ENCODE data around the gene PLSCR2. TPM values are rescaled to one million over a fixed set of nuclear protein-coding genes. Genes with fewer than 3 reads are reported as not detected.

Gene PLSCR2, protein sequence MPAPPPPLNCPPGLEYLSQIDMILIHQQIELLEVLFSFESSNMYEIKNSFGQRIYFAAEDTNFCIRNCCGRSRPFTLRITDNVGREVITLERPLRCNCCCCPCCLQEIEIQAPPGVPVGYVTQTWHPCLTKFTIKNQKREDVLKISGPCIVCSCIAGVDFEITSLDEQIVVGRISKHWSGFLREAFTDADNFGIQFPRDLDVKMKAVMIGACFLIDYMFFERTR
- not detected in 2 replicates for total RNA-seq

DNA sequence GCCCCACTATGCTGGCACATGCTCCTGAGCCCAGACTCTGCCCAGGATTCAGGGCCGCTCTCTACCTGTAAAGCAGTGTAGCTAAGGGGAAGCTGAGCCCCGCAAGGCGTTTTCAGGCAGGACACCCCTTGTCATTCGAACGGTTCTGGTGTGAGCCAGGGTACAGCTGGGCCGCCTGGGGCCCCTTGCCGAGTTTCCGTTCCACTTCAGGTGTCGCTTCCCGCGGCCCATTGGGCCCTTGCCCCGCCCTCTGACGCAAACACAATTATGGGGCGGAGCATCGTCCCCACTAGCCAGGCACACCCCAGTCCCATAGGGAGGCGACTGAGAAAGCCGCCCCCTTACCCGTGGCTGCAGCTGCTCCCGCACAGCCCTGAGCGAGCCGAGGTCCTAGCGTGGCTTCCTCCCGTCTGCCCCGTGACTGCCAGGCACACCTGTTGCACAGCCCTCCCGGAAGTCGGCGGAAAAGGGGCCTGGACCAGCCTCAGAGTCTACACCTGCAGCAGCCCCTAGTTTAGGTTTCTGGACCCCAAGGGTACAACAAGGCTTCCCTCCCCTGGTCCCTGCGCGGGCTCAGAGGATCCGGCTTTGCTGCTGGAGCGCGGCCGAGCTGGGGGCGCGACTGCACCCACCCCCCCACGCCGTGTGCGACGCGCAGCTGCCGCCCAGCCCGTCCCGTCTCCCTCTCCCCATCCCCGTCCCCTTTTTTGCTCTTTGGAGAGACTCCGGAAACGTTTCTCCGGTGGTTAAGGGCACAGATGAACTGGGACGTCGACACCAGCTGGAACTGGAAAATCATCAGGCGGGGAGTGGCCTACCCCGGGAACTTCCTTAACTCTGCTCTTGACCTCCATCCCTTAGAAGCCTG lies at the start of gene PLSCR2:
TSS of gene PLSCR2 (minus strand) at position 412 of the 868 bp plus-strand sequence. CDS start 9,657 bp downstream, outside the sequence.
- Mint-ChIP-seq H3K4me3 (ENCODE audit: low read depth) (peak within 1 kb of the TSS; percentile 76), H3K27me3 (ENCODE audit: low read depth) (peaks cover under 1% of the 10 kb centered on the region), H3K4me1 (ENCODE audit: low read depth) (peaks cover 19% of the 10 kb centered on the region), H3K27ac (no peak within 1 kb of the TSS), H3K9me3 (no peaks in the 10 kb centered on the region), H3K36me3 (ENCODE audit: low read depth) (no peaks in the 10 kb centered on the region)
- peak; percentile 57 for DNase-seq (ENCODE audit: low spot score)
- intact Hi-C loops (cut with micrococcal nuclease): no loop called here

DNA sequence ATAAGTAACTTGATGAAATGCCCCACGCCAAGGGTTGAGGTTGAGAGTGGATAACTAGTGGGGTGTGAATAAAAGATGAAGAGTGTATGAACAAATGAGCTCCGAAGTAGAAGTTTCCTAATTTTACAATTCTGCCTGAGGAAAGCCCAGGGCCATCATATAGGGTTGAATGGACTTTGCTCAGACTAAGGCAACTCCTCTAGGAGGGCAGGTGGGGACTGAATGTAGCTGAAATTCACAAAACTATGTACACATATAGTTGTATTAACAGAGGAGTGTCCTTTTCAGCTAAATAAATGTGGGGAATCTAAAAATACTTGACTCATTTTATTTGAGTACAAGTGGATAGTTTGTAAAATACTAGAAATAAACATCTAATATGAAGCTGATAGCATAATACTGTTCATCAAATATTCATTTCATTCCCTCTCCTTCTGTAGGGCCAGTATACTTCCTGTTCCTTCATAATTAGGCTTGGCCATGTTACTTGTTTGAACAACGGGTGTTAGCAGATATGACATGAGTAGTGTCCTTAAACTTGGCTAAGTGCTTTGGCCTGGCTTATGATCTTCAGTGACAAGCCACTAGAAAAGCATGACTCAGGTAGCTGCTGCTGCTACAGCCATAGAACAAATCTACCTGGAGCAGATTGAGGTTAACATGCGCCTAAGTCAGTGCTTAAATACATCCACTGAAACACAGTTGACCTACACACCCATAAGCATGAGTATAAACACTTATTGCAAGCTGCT lies 48.5 kb upstream of the PLSCR2 start:
- Mint-ChIP-seq H3K36me3 (ENCODE audit: low read depth) (peaks cover 65% of the 10 kb centered on the region), H3K4me1 (ENCODE audit: low read depth) (peaks cover 25% of the 10 kb centered on the region), H3K9me3 (no peaks in the 10 kb centered on the region), H3K27ac (no peak overlapping the region), H3K27me3 (ENCODE audit: low read depth) (no peaks in the 10 kb centered on the region), H3K4me3 (ENCODE audit: low read depth) (no peak overlapping the region)
- intact Hi-C loops (cut with micrococcal nuclease): no loop called here
- DNase-seq (ENCODE audit: low spot score): no peak

- H3K27me3 Mint-ChIP-seq (ENCODE audit: low read depth): no peaks in the 10 kb centered on the region
- intact Hi-C loops (cut with micrococcal nuclease): loop anchor here (1.0 kb wide), 1 partner anchor 10 kb away; no protein-coding TSS in a partner anchor
- no peak for DNase-seq (ENCODE audit: low spot score)
- H3K9me3 Mint-ChIP-seq: no peaks in the 10 kb centered on the region
- peaks cover 21% of the 10 kb centered on the region for H3K4me1 Mint-ChIP-seq (ENCODE audit: low read depth)
- peaks cover 59% of the 10 kb centered on the region for H3K36me3 Mint-ChIP-seq (ENCODE audit: low read depth)
- no peak overlapping the region for H3K4me3 Mint-ChIP-seq (ENCODE audit: low read depth)
- H3K27ac Mint-ChIP-seq: peak overlapping the region; percentile 35
Measured at GRCh38 chr3:146513386-146514051, 44.2 kb upstream of the PLSCR2 start.

GRCh38 chr3:146511402-146512134 lies 42.2 kb upstream of the PLSCR2 start:
- no peak for DNase-seq (ENCODE audit: low spot score)
- Mint-ChIP-seq H3K27me3 (ENCODE audit: low read depth) (no peaks in the 10 kb centered on the region), H3K36me3 (ENCODE audit: low read depth) (peaks cover 53% of the 10 kb centered on the region), H3K4me1 (ENCODE audit: low read depth) (peaks cover 23% of the 10 kb centered on the region), H3K27ac (no peak overlapping the region), H3K4me3 (ENCODE audit: low read depth) (no peak overlapping the region), H3K9me3 (no peaks in the 10 kb centered on the region)
- intact Hi-C loops (cut with micrococcal nuclease): no loop called here

GRCh38 chr3:146507331-146508120 lies 38.2 kb upstream of the PLSCR2 start:
- Mint-ChIP-seq H3K9me3 (no peaks in the 10 kb centered on the region), H3K27ac (no peak overlapping the region), H3K4me1 (ENCODE audit: low read depth) (peaks cover 32% of the 10 kb centered on the region), H3K27me3 (ENCODE audit: low read depth) (no peaks in the 10 kb centered on the region), H3K36me3 (ENCODE audit: low read depth) (peaks cover 31% of the 10 kb centered on the region), H3K4me3 (ENCODE audit: low read depth) (no peak overlapping the region)
- intact Hi-C loops (cut with micrococcal nuclease): no loop called here
- no peak for DNase-seq (ENCODE audit: low spot score)

- DNase-seq (ENCODE audit: low spot score): no peak
- intact Hi-C loops (cut with micrococcal nuclease): no loop called here
- no peak overlapping the region for H3K27ac Mint-ChIP-seq
- no peak overlapping the region for H3K4me3 Mint-ChIP-seq (ENCODE audit: low read depth)
- no peaks in the 10 kb centered on the region for H3K9me3 Mint-ChIP-seq
- H3K27me3 Mint-ChIP-seq (ENCODE audit: low read depth): no peaks in the 10 kb centered on the region
- H3K36me3 Mint-ChIP-seq (ENCODE audit: low read depth): peaks cover 15% of the 10 kb centered on the region
- H3K4me1 Mint-ChIP-seq (ENCODE audit: low read depth): peaks cover 35% of the 10 kb centered on the region
Measured at GRCh38 chr3:146505516-146505915, 36.2 kb upstream of the PLSCR2 start.

DNA sequence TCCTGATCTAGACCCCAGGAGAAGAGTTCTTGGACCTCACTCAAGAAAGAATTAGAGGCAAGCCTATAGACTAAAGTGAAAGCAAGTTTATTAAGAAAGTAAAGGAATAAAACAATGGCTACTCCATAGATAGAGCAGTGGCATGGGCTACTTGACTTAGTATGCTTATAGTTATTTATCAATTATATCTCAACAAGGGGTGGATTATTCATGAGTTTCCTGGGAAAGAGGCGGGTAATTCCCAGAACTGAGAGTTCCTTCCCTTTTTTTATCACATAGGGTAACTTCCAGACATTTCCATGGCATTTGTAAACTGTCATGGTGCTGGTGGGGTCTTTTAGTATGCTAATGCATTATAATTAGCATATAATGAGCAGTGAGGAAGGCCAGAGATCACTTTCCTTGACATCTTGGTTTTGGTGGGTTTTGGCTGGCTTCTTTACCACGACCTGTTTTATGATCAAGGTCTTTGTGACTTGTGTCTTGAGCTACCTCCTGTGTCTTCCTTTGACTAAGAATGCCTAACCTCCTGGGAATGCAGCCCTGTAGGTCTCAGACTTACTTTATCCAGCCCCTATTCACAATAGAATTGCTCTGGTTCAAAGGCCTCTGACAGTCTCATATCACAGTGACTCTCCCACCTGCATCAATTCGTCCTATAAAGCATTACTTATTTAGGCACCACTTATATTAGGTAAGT lies 35.3 kb upstream of the PLSCR2 start:
- Mint-ChIP-seq H3K4me1 (ENCODE audit: low read depth) (peaks cover 35% of the 10 kb centered on the region), H3K27me3 (ENCODE audit: low read depth) (no peaks in the 10 kb centered on the region), H3K36me3 (ENCODE audit: low read depth) (peaks cover 11% of the 10 kb centered on the region), H3K4me3 (ENCODE audit: low read depth) (no peak overlapping the region), H3K9me3 (no peaks in the 10 kb centered on the region), H3K27ac (no peak overlapping the region)
- intact Hi-C loops (cut with micrococcal nuclease): no loop called here
- no peak for DNase-seq (ENCODE audit: low spot score)

DNA sequence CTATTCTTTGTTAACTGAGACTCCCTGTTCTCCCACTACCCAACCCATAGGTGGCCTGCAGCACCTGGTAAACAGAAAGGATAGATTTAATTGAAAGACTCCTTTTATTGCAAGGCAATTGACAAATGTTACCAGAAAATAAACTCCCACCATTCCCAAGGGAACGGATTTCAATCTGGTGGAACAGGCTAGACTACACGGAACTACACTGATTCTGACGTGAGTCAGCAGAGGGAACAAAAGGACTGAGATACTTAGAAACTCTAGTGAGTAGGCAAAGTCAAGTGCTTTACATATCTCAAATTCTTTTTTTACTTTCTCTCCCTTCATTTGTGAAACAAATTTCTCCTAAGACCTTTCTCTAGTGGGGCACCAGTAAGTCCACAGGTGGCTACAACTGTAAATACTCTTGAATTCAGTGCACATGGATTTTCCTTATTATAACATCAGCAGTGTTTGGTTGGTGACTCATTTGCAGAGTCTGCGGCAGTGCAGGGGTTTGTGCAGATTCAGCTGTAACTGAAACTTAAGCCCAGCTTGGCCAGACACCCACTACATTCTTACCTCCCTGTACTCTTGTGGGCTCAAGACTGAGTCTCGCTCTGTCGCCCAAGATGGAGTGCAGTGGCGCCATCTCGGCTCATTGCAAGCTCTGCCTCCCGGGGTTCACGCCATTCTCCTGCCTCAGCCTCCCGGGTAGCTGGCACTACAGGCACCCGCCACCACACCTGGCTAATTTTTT lies 34.3 kb upstream of the PLSCR2 start:
- Mint-ChIP-seq H3K27me3 (ENCODE audit: low read depth) (no peaks in the 10 kb centered on the region), H3K9me3 (no peaks in the 10 kb centered on the region), H3K27ac (no peak overlapping the region), H3K4me1 (ENCODE audit: low read depth) (peaks cover 35% of the 10 kb centered on the region), H3K36me3 (ENCODE audit: low read depth) (peaks cover 11% of the 10 kb centered on the region), H3K4me3 (ENCODE audit: low read depth) (no peak overlapping the region)
- no peak for DNase-seq (ENCODE audit: low spot score)
- intact Hi-C loops (cut with micrococcal nuclease): loop anchor here (1.0 to 2.0 kb wide), 3 partner anchors 10 to 41 kb away; partner anchors contain the start of gene PLSCR1

DNA sequence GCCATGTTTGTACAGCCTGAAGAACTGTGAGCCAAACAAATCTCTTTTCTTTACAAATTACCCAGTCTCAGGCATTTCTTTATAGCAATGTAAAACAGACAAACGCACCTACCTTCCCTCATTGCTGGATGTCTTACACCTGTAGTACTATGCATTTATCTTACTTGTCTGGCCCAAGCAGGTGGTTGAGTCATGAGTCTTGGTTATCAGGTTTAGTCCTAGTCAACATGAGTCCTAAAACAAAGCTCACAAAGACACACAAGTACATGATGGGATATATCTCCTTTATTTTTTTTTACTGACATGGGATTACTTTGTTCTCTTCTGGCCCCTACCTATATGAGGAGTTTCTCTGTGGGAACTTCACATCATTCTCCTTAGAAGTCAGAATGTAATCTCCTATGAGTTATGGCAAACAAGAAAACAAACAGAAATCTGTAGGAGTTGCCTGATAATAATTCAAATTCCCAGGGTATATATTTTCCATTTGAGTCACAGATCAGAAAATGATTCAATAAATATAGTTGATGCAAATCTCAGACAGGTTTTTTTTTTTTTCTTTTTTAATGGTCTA lies 33.6 kb upstream of the PLSCR2 start:
- Mint-ChIP-seq H3K36me3 (ENCODE audit: low read depth) (peaks cover 8% of the 10 kb centered on the region), H3K9me3 (peaks cover 1% of the 10 kb centered on the region), H3K4me3 (ENCODE audit: low read depth) (no peak overlapping the region), H3K4me1 (ENCODE audit: low read depth) (peaks cover 40% of the 10 kb centered on the region), H3K27ac (no peak overlapping the region), H3K27me3 (ENCODE audit: low read depth) (no peaks in the 10 kb centered on the region)
- intact Hi-C loops (cut with micrococcal nuclease): loop anchor here (1.0 to 2.0 kb wide), 3 partner anchors 10 to 42 kb away; partner anchors contain the start of gene PLSCR1
- no peak for DNase-seq (ENCODE audit: low spot score)

DNA sequence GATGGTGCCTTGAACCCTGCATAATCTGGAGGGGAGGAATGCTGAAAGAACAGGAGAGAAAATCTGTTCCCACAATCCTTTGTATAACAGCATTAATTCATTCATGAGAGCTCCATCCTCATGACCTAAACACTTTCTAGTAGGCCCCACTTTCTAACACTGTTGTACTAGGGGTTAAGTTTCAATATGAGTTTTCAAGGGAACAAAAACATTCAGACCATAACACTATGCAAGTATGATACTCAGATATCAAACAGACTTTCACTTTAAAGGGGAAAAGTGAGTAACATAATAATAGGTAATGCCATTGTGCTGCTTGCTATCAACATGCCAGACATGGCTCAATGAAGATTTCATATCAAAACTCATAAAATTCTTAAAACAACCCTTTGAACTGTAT lies 32.4 kb upstream of the PLSCR2 start:
- peaks cover 41% of the 10 kb centered on the region for H3K4me1 Mint-ChIP-seq (ENCODE audit: low read depth)
- peaks cover 11% of the 10 kb centered on the region for H3K36me3 Mint-ChIP-seq (ENCODE audit: low read depth)
- no peak overlapping the region for H3K4me3 Mint-ChIP-seq (ENCODE audit: low read depth)
- no peaks in the 10 kb centered on the region for H3K27me3 Mint-ChIP-seq (ENCODE audit: low read depth)
- intact Hi-C loops (cut with micrococcal nuclease): loop anchor here (2.0 kb wide), 2 partner anchors 37 to 43 kb away; partner anchors contain the start of gene PLSCR1
- no peak for DNase-seq (ENCODE audit: low spot score)
- H3K9me3 Mint-ChIP-seq: peaks cover 5% of the 10 kb centered on the region
- no peak overlapping the region for H3K27ac Mint-ChIP-seq

All from activated T-helper 2 cell treated with anti-CD3 and anti-CD28 coated beads, Interferon-gamma antibody, Interleukin-2, Interleukin-4, amounts not matched to agents 10 μg/mL and 5 μg/mL and 100 μg/mL, durations not matched to agents 14 hours and 24 hours and 36 hours (primary cell).